Osteocyte (in vitro differentiated cells): Measurements from ENCODE around the gene FUZ. TPM values are rescaled to one million over a fixed set of nuclear protein-coding genes. Genes with fewer than 3 reads are reported as not detected.

ENCODE experiments used
- DNase-seq: peaks from one replicate; pipeline ENCODE4 v3.0.0; 2021; ENCODE audit warnings: mixed read lengths; ENCODE audit not compliant: unreplicated experiment; ENCODE audit errors: extremely low spot score
- H3K27ac Mint-ChIP-seq: one replicate; pipeline ENCODE4 v1.8.0; 2021; ENCODE audit warnings: mild to moderate bottlenecking, mixed read lengths; ENCODE audit not compliant: unreplicated experiment
- H3K27me3 Mint-ChIP-seq: one replicate; pipeline ENCODE4 v1.8.0; 2021; ENCODE audit warnings: mixed read lengths; ENCODE audit not compliant: unreplicated experiment
- H3K36me3 Mint-ChIP-seq: one replicate; pipeline ENCODE4 v1.8.0; 2021; ENCODE audit warnings: mixed read lengths; ENCODE audit not compliant: unreplicated experiment
- H3K4me1 Mint-ChIP-seq: one replicate; pipeline ENCODE4 v1.8.0; 2021; ENCODE audit warnings: mixed read lengths; ENCODE audit not compliant: unreplicated experiment
- H3K4me3 Mint-ChIP-seq: one replicate; pipeline ENCODE4 v1.8.0; 2021; ENCODE audit warnings: mild to moderate bottlenecking, moderate library complexity, mixed read lengths; ENCODE audit not compliant: unreplicated experiment
- H3K9me3 Mint-ChIP-seq: one replicate; pipeline ENCODE4 v1.8.0; 2021; ENCODE audit warnings: mixed read lengths; ENCODE audit not compliant: unreplicated experiment
- CTCF ChIP-seq: fragments of 200-600 bp; sonication (generic); IDR thresholded peaks from 2 replicates; pipeline ENCODE4 v1.5.0; 2021; ENCODE audit warnings: antibody characterized with exemption, mild to moderate bottlenecking, moderate library complexity
- total RNA-seq: library from RNA; stranded (reverse); gene quantifications from 2 replicates; pipeline ENCODE4 v1.2.1, GENCODE V29; 2021

Gene FUZ
- total RNA-seq, 1 donor from 2014 or later: 24.4 TPM

GRCh38 chr19:49792829-49793560 is 20.1 kb downstream of the FUZ start:
- no peak for TF ChIP-seq CTCF

GRCh38 chr19:49791776-49792445 is 21.2 kb downstream of the FUZ start:
- Mint-ChIP-seq H3K4me3 (no peak overlapping the region), H3K9me3 (no peaks in the 10 kb centered on the region), H3K27me3 (no peaks in the 10 kb centered on the region), H3K27ac (no peak overlapping the region), H3K4me1 (no peaks in the 10 kb centered on the region), H3K36me3 (peaks cover 29% of the 10 kb centered on the region)
- DNase-seq: no peak
- TF ChIP-seq CTCF: no peak

More at GRCh38 chr19:49792829-49793560, 20.1 kb downstream of the FUZ start:
- Mint-ChIP-seq H3K9me3 (no peaks in the 10 kb centered on the region), H3K36me3 (peaks cover 31% of the 10 kb centered on the region), H3K4me1 (no peaks in the 10 kb centered on the region), H3K27me3 (no peaks in the 10 kb centered on the region), H3K27ac (no peak overlapping the region), H3K4me3 (no peak overlapping the region)
- DNase-seq: no peak

- Mint-ChIP-seq H3K27ac (no peak overlapping the region), H3K4me1 (peaks cover 9% of the 10 kb centered on the region), H3K9me3 (no peaks in the 10 kb centered on the region), H3K36me3 (peaks cover 30% of the 10 kb centered on the region), H3K27me3 (no peaks in the 10 kb centered on the region), H3K4me3 (no peak overlapping the region)
- no peak for TF ChIP-seq CTCF
- DNase-seq: no peak
Measured at GRCh38 chr19:49790866-49791265, 22.2 kb downstream of the FUZ start.

GRCh38 chr19:49788857-49789256 is 24.2 kb downstream of the FUZ start:
- peaks cover 9% of the 10 kb centered on the region for H3K4me1 Mint-ChIP-seq
- peaks cover 39% of the 10 kb centered on the region for H3K36me3 Mint-ChIP-seq
- TF ChIP-seq CTCF: no peak
- no peak overlapping the region for H3K4me3 Mint-ChIP-seq
- H3K27ac Mint-ChIP-seq: no peak overlapping the region
- H3K27me3 Mint-ChIP-seq: no peaks in the 10 kb centered on the region
- H3K9me3 Mint-ChIP-seq: no peaks in the 10 kb centered on the region
- no peak for DNase-seq

- no peaks in the 10 kb centered on the region for H3K27me3 Mint-ChIP-seq
Measured at GRCh38 chr19:49787746-49788145, 25.3 kb downstream of the FUZ start.

More at GRCh38 chr19:49787746-49788145, 25.3 kb downstream of the FUZ start:
- DNase-seq: no peak
- Mint-ChIP-seq H3K36me3 (peaks cover 46% of the 10 kb centered on the region), H3K27ac (no peak overlapping the region), H3K9me3 (no peaks in the 10 kb centered on the region), H3K4me3 (no peak overlapping the region), H3K4me1 (peaks cover 9% of the 10 kb centered on the region)
- TF ChIP-seq CTCF: no peak
